ENCODE results near the gene FAM53A.

FAM53A gene

DNA sequence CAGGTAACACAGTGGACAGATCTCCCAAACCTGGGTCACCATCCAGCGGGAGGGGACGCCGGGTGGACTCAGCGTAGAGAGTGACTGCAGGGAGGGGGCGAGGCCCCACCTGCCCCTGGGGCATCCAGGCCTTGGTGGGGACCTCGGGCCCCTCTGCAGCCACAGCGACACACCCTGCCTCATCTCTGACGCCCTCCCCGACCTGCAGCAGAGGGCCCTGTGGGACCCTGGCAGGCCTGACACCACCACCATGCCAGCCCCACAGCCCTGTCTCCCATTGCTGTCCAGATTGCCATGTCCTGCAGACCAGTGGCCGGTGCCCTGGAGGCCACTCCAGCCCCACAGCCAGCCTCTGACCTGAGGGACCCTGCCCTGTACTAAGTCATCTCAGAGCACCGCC, 45.2 kb downstream of the FAM53A start:
- H3K27me3 Mint-ChIP-seq (ENCODE audit: low read depth), result peaks cover 26% of the 10 kb centered on the region
- TF ChIP-seq, protein P1, sequence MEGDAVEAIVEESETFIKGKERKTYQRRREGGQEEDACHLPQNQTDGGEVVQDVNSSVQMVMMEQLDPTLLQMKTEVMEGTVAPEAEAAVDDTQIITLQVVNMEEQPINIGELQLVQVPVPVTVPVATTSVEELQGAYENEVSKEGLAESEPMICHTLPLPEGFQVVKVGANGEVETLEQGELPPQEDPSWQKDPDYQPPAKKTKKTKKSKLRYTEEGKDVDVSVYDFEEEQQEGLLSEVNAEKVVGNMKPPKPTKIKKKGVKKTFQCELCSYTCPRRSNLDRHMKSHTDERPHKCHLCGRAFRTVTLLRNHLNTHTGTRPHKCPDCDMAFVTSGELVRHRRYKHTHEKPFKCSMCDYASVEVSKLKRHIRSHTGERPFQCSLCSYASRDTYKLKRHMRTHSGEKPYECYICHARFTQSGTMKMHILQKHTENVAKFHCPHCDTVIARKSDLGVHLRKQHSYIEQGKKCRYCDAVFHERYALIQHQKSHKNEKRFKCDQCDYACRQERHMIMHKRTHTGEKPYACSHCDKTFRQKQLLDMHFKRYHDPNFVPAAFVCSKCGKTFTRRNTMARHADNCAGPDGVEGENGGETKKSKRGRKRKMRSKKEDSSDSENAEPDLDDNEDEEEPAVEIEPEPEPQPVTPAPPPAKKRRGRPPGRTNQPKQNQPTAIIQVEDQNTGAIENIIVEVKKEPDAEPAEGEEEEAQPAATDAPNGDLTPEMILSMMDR (IDR thresholded peaks at IDR 0.05; ENCODE audit: unreplicated experiment in 3 of 3), result no peak
- peaks cover 9% of the 10 kb centered on the region for H3K9me3 Mint-ChIP-seq
- H3K36me3 Mint-ChIP-seq (ENCODE audit: low read depth), result no peaks in the 10 kb centered on the region
- H3K4me3 Mint-ChIP-seq, result no peak overlapping the region
- H3K27ac Mint-ChIP-seq, result no peak overlapping the region
- H3K4me1 Mint-ChIP-seq, result no peaks in the 10 kb centered on the region

- Mint-ChIP-seq H3K9me3 (peaks cover 9% of the 10 kb centered on the region), H3K27me3 (ENCODE audit: low read depth) (peaks cover 32% of the 10 kb centered on the region), H3K27ac (no peak overlapping the region), H3K4me3 (no peak overlapping the region), H3K36me3 (ENCODE audit: low read depth) (no peaks in the 10 kb centered on the region), H3K4me1 (no peaks in the 10 kb centered on the region)
- TF ChIP-seq, protein P1 (IDR thresholded peaks at IDR 0.05; ENCODE audit: unreplicated experiment in 3 of 3), result no peak
Measured at GRCh38 chr4:1638272-1638598, 45.9 kb downstream of the FAM53A start.

DNA sequence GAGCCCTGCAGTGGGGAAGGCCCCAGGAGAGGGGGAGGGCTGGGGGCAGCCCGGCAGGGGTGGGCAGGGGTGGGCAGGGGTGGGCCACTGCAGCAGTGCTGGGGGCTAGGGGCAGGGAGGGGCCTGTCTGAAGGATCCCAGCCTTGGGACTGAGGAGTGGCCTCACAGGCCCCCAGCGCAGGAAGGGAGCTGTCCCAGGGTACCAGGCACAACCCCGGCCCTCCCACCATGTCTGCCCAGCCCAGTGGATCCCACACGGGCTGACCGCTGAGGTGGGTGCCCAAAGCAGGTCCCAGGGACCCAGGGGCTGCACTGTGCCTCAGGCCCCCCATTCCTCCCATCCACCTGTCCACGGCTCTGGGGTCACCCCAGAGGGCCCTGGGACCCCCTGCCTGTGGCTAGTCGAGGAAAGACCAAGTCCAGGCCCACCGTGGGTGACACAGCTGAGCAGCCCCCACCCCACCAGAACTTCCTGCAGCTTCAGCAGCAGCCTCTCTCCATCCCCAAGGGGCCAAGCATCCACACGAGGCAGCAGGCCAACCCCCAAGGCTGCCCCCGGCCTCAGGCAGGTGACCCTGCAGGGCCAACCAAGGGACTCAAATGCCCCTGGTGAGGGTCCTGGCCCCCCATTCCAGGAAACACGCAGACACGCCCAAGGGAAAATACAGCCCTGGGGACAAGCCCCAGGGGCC, 46.4 kb downstream of the FAM53A start:
- TF ChIP-seq, protein P1 (IDR thresholded peaks at IDR 0.05; ENCODE audit: unreplicated experiment in 3 of 3), result no peak
- H3K4me1 Mint-ChIP-seq, result no peaks in the 10 kb centered on the region
- no peak overlapping the region for H3K27ac Mint-ChIP-seq
- peaks cover 9% of the 10 kb centered on the region for H3K9me3 Mint-ChIP-seq
- H3K36me3 Mint-ChIP-seq (ENCODE audit: low read depth), result no peaks in the 10 kb centered on the region
- H3K4me3 Mint-ChIP-seq, result no peak overlapping the region
- H3K27me3 Mint-ChIP-seq (ENCODE audit: low read depth), result peaks cover 37% of the 10 kb centered on the region

GRCh38 chr4:1636490-1637211, 47.5 kb downstream of the FAM53A start:
- Mint-ChIP-seq H3K9me3 (peaks cover 9% of the 10 kb centered on the region), H3K36me3 (ENCODE audit: low read depth) (no peaks in the 10 kb centered on the region), H3K4me3 (no peak overlapping the region), H3K27ac (no peak overlapping the region), H3K27me3 (ENCODE audit: low read depth) (peaks cover 41% of the 10 kb centered on the region), H3K4me1 (no peaks in the 10 kb centered on the region)
- TF ChIP-seq, protein P1 (IDR thresholded peaks at IDR 0.05; ENCODE audit: unreplicated experiment in 3 of 3), result no peak

DNA sequence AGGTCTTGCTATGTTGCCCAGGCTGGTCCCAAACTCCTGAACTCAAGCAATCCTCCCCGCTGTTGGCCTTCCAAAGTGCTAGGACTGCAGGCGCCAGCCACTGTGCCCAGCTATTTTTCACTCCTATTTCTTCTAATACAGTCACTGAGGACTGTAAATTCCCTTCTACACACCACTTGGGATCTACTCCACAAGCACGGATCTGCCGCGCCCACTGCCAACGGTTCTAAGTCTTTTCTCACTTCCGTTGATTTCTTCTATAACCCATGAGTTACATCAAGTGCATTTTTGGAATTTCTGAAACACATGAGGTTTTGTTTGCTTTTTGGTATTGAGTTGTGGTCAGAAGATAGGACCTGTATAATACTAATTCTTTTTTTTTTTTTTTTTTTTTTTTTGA, 48.6 kb downstream of the FAM53A start:
- no peak overlapping the region for H3K27ac Mint-ChIP-seq
- H3K9me3 Mint-ChIP-seq, result peaks cover 9% of the 10 kb centered on the region
- no peaks in the 10 kb centered on the region for H3K36me3 Mint-ChIP-seq (ENCODE audit: low read depth)
- no peaks in the 10 kb centered on the region for H3K4me1 Mint-ChIP-seq
- TF ChIP-seq, protein P1 (IDR thresholded peaks at IDR 0.05; ENCODE audit: unreplicated experiment in 3 of 3), result no peak
- peaks cover 42% of the 10 kb centered on the region for H3K27me3 Mint-ChIP-seq (ENCODE audit: low read depth)
- H3K4me3 Mint-ChIP-seq, result no peak overlapping the region

- H3K36me3 Mint-ChIP-seq (ENCODE audit: low read depth), result no peaks in the 10 kb centered on the region
- H3K27ac Mint-ChIP-seq, result no peak overlapping the region
Measured at GRCh38 chr4:1633993-1634392, 50.1 kb downstream of the FAM53A start.

More at GRCh38 chr4:1633993-1634392, 50.1 kb downstream of the FAM53A start:
- peaks cover 9% of the 10 kb centered on the region for H3K9me3 Mint-ChIP-seq
- peaks cover 45% of the 10 kb centered on the region for H3K27me3 Mint-ChIP-seq (ENCODE audit: low read depth)
- TF ChIP-seq, protein P1 (IDR thresholded peaks at IDR 0.05; ENCODE audit: unreplicated experiment in 3 of 3), result no peak
- no peaks in the 10 kb centered on the region for H3K4me1 Mint-ChIP-seq
- no peak overlapping the region for H3K4me3 Mint-ChIP-seq
